Measurements from ENCODE around the gene LAMA2.

GRCh38 chr6:129022011-129022553 is 139.1 kb downstream of the LAMA2 start:
- TF ChIP-seq POLR2A (IDR thresholded peaks at IDR 0.05): no peak
- TF ChIP-seq, protein P1, sequence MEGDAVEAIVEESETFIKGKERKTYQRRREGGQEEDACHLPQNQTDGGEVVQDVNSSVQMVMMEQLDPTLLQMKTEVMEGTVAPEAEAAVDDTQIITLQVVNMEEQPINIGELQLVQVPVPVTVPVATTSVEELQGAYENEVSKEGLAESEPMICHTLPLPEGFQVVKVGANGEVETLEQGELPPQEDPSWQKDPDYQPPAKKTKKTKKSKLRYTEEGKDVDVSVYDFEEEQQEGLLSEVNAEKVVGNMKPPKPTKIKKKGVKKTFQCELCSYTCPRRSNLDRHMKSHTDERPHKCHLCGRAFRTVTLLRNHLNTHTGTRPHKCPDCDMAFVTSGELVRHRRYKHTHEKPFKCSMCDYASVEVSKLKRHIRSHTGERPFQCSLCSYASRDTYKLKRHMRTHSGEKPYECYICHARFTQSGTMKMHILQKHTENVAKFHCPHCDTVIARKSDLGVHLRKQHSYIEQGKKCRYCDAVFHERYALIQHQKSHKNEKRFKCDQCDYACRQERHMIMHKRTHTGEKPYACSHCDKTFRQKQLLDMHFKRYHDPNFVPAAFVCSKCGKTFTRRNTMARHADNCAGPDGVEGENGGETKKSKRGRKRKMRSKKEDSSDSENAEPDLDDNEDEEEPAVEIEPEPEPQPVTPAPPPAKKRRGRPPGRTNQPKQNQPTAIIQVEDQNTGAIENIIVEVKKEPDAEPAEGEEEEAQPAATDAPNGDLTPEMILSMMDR (IDR thresholded peaks at IDR 0.05): no peak
